Rectal smooth muscle tissue (tissue), 1 donor: ENCODE measurements around the gene COL4A3.
A peak's percentile ranks its signal among the peaks of the same experiment; 100 is the strongest.
"Not testable (repeated sequence)": the region's sequence is repeated elsewhere in the genome, so short reads cannot be mapped to it uniquely, and the experiment has no call there.

ENCODE experiments used
- H3K27ac ChIP-seq: one replicate; pipeline ENCODE4 v1.7.0; 2013; ENCODE audit warnings: low read depth, low read length, inconsistent platforms
- H3K27me3 ChIP-seq: one replicate; pipeline ENCODE4 v1.7.0; 2013; ENCODE audit warnings: low read length; ENCODE audit not compliant: control insufficient read depth, insufficient read depth
- H3K36me3 ChIP-seq: one replicate; pipeline ENCODE4 v1.7.0; 2013; ENCODE audit warnings: low read length; ENCODE audit not compliant: control insufficient read depth, insufficient read depth
- H3K4me1 ChIP-seq: one replicate; pipeline ENCODE4 v1.7.0; 2013; ENCODE audit warnings: low read length; ENCODE audit not compliant: control insufficient read depth, insufficient read depth
- H3K4me3 ChIP-seq: one replicate; pipeline ENCODE4 v1.7.0; 2013; ENCODE audit warnings: low read length
- H3K9ac ChIP-seq: one replicate; pipeline ENCODE4 v1.7.0; 2013; ENCODE audit warnings: low read length

COL4A3 gene

DNA sequence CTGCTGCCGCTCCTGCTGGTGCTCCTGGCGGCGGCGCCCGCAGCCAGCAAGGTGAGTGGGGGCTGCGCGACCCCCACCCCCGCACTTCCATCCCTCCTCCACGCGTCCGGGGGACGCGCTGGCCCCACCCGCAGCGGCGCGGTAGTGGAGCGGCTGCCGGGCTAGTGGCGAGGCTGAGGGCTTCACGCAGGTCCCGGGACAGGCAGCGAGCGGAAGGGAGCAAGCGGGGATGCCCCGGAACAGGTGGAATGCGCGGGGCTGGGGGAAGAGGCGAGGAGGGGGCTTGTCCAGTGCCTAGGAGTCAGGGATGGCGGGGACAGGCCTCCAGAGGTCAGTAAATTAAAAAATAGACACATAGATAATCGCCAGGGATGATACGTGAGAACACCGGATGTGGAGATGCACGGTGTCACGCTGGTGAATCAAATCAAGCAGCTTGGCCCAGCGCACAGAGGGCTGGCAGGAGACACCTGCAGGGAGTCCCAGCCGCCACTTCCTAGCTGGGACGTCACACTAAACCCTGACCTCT lies 403 bp downstream of the COL4A3 start:
- H3K9ac ChIP-seq, result no peak overlapping the region
- no peak overlapping the region for H3K27ac ChIP-seq

DNA sequence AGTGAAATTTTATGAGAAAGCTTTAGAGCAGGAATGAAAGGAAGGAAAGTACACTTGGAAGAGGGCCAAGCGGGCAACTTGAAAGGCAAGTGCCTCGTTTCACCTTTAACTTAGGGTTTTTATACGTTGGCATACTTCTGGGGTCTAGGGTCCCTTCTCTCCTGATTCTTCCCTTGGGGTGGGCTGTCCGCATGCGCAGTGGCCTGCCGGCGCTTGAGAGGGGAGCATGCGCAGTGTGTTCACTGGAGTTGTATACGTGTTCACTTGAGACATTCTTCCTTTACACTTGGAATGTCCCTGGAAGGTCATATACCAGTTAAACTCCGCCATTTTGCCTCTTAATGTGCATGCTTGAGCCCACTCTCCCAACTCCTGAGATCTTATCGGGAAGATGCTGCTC lies 7.4 kb downstream of the COL4A3 start:
- not testable (repeated sequence) for H3K9ac ChIP-seq, H3K36me3 ChIP-seq, H3K27me3 ChIP-seq, H3K4me1 ChIP-seq, H3K4me3 ChIP-seq, H3K27ac ChIP-seq

More for the DNA sequence above, 403 bp downstream of the COL4A3 start:
- peak overlapping the region; percentile 51 for H3K4me3 ChIP-seq
- peaks cover 3% of the 10 kb centered on the region for H3K27me3 ChIP-seq
- H3K4me1 ChIP-seq, result no peaks in the 10 kb centered on the region
- no peaks in the 10 kb centered on the region for H3K36me3 ChIP-seq

DNA sequence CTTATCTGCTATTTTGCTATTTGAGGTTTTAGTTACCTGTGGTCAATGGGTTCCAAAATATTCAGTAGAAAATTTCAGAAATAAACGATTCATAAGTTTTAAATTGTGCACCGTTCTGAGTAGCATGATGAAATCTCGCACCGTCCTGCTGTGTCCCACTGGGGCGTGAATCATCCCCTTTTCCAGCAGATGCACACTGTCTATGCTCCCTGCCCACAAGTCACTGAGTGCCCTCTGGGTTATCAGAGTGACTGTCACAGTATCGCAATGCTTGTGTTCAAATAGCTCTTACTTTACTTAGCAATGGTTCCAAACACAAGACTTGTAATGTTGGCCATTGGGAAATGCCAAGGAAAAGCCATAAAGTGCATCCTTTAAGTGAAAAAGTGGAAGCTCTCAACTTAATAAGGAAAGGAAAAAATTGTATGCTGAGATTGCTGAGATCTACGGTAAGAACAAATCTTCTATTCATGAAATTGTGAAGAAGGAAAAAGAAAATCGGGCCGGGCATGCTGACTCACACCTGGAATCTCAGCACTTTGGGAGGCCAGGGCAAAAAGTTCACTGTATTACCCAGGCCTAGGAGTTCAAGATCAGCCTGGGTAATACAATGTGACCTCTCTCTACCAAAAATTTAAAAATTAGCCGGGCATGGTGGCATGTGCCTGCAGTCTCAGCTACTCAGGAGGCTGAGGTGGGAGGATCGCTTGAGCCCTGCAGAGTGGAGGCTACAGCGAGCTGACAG lies 13.3 kb downstream of the COL4A3 start:
- Histone ChIP-seq H3K4me3 (no peak overlapping the region), H3K4me1 (no peaks in the 10 kb centered on the region), H3K9ac (no peak overlapping the region), H3K27me3 (no peaks in the 10 kb centered on the region), H3K36me3 (no peaks in the 10 kb centered on the region), H3K27ac (no peak overlapping the region)

DNA sequence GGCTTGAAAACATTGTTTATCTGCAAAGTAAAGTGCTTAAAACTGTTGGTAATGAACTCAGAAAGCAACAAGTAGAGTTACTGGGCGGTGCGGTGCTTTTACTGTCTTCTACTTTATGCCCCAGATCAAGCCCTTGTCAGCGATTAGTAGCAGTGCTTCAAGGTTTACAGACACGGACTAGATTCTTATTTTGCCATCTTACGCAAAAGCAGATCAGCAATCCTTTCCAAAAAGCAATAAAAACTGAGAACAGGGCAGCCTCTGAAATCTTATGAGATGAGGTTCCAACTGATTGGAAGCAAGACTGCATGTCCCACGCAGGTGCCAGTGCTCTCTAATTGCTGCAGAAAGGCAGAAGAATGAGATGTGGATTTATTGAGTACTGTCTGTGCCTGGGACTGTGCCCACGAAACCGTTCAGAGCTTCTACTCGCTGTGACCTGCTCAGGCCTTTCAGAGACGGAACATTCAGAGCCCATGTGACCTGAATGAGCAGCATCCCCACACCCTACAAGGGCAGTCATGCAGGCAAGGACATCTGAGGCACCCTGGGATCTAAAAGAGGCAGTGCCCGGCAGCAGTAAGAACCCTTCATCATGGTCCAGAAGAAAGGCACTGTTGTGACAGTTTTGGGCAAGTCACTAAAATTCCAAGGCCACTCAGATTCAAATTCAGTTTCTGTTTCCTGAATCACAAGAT lies 15.7 kb downstream of the COL4A3 start:
- H3K27me3 ChIP-seq, result no peaks in the 10 kb centered on the region
- H3K27ac ChIP-seq, result no peak overlapping the region
- H3K4me1 ChIP-seq, result no peaks in the 10 kb centered on the region
- no peak overlapping the region for H3K9ac ChIP-seq
- H3K36me3 ChIP-seq, result no peaks in the 10 kb centered on the region
- no peak overlapping the region for H3K4me3 ChIP-seq

DNA sequence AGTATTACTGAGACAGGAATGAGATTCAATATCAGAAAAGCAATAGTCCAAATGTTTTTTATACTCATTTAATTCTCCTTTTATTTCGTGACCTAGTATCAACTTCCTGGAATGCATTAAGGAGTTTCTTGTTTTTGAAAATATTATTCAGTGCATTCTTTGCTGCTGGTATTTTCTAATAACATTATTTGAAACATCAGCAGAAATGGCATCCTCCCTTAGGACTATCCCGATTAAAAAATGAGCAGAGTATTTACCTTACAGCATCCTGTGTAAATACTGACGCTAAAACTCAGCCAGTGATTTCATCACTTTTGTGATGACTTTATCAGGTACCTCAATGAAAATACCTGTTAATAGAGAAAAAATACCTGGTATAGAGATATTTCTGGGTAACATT lies 16.3 kb downstream of the COL4A3 start:
- H3K4me3 ChIP-seq, result no peak overlapping the region
- H3K9ac ChIP-seq, result no peak overlapping the region
- H3K4me1 ChIP-seq, result no peaks in the 10 kb centered on the region
- no peaks in the 10 kb centered on the region for H3K27me3 ChIP-seq
- no peak overlapping the region for H3K27ac ChIP-seq
- no peaks in the 10 kb centered on the region for H3K36me3 ChIP-seq

DNA sequence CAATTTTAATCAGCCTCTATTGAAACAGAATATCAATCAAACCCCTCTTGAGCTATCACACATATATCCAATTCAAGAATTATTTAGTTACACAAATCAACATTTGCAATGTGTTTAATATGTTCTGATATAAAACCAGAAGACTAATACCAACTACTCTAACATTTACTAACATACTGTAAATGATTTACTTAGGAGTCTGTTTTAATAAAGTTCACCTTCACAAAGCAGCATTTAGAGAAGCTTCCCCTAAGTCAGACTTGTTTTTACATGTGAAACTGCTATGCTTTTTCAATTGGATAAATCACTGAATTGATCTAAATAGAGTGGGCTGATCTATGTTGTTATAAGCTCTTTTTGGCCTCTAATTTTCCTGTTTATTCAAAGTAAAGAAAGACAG lies 18.3 kb downstream of the COL4A3 start:
- H3K27ac ChIP-seq, result no peak overlapping the region
- no peaks in the 10 kb centered on the region for H3K36me3 ChIP-seq
- no peak overlapping the region for H3K9ac ChIP-seq
- no peaks in the 10 kb centered on the region for H3K4me1 ChIP-seq
- no peaks in the 10 kb centered on the region for H3K27me3 ChIP-seq
- H3K4me3 ChIP-seq, result no peak overlapping the region

DNA sequence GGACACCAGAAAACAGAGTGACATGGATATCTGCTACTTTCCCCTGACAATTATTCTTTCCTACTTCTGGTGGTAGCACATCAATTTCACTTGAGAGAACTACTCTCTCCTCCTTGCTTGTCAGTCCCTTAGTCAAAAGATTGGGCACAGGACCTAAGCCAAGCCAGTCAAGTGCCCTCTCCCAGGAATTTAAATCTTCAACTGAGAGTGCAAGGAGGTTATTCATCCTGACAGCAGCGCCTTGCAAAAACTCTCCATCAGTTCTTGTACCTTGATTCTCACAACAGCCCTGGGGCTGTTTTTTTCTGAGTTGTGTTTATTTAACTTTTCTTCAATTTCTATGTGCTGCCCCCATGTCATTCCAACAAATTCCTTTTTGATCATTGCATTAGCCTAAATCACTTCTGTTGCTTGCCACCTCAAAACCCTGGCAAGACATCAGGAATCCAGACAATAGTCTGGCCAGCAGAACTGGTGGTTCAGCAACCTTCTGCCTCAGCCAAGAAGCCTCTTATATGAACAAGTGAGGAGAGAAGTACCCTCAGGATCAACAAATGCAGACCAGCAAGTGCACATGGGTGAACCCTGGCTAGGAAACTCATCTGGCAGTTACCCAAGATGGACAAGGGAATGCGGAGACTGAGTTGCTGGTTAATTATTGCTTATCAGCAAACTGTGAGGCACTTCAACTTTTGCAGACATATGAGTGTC lies 19.4 kb downstream of the COL4A3 start:
- no peak overlapping the region for H3K4me3 ChIP-seq
- H3K9ac ChIP-seq, result no peak overlapping the region
- H3K27me3 ChIP-seq, result no peaks in the 10 kb centered on the region
- no peaks in the 10 kb centered on the region for H3K36me3 ChIP-seq
- H3K4me1 ChIP-seq, result no peaks in the 10 kb centered on the region
- H3K27ac ChIP-seq, result no peak overlapping the region

DNA sequence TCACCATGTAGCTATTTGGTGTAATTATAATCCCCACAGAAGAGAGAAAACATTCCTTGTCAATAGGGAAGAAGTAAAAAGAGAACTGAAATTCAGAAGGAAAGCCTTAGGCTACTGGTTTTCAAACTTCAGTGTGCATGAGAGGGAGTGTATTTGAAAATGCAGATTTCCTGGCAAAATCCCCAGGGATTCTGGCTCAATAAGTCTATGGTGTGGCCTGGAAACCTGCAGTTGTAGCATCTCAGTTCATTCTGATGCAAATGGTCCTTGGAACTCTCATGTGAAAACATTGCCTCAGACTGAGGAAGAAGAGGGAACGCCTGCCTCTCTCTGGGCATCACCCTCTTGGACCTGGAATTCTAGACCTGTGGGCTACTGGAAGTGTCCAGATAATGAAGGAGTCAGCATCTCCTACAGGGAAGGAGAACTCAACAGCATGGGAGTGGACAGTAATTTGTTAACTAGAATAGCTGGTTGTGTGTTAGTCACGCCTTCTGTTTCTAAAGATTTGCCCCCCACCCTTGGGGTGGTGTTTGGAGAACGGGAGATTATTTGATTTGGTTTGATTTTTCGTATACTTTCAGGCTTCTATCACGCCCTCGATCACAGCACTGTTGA lies 21.3 kb downstream of the COL4A3 start:
- H3K9ac ChIP-seq, result no peak overlapping the region
- H3K4me3 ChIP-seq, result no peak overlapping the region
- no peaks in the 10 kb centered on the region for H3K4me1 ChIP-seq
- H3K27ac ChIP-seq, result no peak overlapping the region
- H3K27me3 ChIP-seq, result no peaks in the 10 kb centered on the region
- no peaks in the 10 kb centered on the region for H3K36me3 ChIP-seq

DNA sequence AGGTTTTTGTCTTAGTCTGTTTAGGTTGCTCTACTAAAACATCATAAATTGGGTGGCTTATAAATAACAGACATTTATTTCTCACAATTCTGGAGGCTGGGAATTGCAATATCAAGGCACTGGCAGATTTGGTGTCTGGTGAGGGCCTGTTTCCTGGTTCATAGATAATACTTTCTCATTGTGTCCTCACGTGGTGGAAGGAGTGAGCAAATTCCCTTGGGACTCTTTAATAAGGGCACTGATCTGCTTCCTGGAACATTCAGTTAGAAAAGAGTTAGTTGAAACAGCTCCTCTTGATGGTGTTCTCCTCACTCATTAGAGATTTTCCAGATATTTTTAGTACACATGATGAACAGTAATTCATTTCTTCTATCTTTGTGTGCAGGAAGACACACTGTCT lies 22.3 kb downstream of the COL4A3 start:
- Histone ChIP-seq H3K36me3 (no peaks in the 10 kb centered on the region), H3K27ac (no peak overlapping the region), H3K9ac (no peak overlapping the region), H3K27me3 (no peaks in the 10 kb centered on the region), H3K4me3 (no peak overlapping the region), H3K4me1 (no peaks in the 10 kb centered on the region)

DNA sequence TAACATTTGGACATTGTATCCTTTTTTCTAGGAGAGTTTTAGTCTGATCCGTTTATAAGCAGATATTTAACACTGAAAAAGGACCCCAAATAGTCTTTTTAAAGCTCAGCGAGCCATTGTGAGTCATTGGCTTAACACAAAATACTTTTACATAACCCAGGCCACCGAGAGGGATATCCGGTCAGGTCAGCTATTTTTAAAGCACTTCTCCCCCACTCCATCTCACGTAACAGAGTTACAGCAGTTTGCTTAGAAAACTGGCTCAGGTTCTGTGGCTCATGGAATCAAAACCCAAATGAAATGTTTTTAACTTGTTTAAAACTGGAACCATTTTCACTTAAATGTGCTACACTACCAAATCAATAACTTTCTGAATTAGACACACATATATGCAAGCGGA lies 23.9 kb downstream of the COL4A3 start:
- Histone ChIP-seq H3K9ac (no peak overlapping the region), H3K27ac (no peak overlapping the region)

DNA sequence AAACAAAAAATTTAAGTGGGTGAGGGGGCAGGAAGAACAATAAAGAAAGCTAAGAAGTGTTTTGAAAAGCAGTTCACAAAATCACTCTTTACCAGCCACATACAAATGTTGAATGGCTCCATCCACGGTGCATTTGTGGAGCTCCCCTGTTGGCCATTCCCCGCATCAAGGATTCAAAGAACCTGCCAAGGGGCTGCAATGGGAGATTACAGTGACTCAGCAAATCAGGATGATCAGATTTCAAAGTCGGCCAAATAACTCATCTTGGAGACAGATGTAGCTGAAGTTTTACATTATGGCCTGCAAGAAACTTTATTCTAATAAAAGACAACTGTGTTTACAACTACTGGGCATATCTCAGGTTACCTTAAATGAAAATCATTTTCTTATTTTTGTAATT lies 26.9 kb downstream of the COL4A3 start:
- Histone ChIP-seq H3K27ac (no peak overlapping the region), H3K9ac (no peak overlapping the region), H3K36me3 (no peaks in the 10 kb centered on the region), H3K4me1 (no peaks in the 10 kb centered on the region), H3K4me3 (no peak overlapping the region), H3K27me3 (no peaks in the 10 kb centered on the region)

More for the DNA sequence above, 23.9 kb downstream of the COL4A3 start:
- Histone ChIP-seq H3K36me3 (no peaks in the 10 kb centered on the region), H3K4me3 (no peak overlapping the region), H3K4me1 (no peaks in the 10 kb centered on the region), H3K27me3 (no peaks in the 10 kb centered on the region)

DNA sequence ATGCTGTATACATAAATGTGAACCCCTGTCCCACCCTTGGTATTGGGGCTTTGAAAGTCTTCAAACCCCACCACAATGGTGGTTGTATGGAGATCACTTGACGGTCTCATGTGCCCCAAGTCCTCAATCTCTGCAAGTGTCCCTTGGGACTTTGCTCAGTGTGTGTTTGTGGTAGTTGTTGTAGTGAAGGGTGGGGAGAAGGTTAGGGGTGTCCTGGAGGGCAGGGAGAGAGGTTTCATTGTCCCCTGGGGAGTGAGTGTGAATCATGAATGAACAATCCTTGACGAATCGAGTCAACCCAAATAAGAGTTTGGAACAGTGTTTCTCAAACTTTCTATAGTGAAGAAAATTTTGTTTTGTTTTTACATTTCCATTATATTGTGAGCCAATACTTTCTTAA lies 28.1 kb downstream of the COL4A3 start:
- no peak overlapping the region for H3K27ac ChIP-seq
- no peaks in the 10 kb centered on the region for H3K4me1 ChIP-seq
- H3K4me3 ChIP-seq, result no peak overlapping the region
- H3K9ac ChIP-seq, result no peak overlapping the region
- H3K36me3 ChIP-seq, result no peaks in the 10 kb centered on the region
- H3K27me3 ChIP-seq, result no peaks in the 10 kb centered on the region
